GM12801 (cell line): Measurements from ENCODE around the gene TMC2.

Experiments used
- CTCF ChIP-seq: IDR thresholded peaks from one replicate; pipeline ENCODE4 v1.5.1; 2011; ENCODE audit warnings: control low read depth; ENCODE audit not compliant: insufficient read length; ENCODE audit errors: extremely low read depth

Gene TMC2

GRCh38 chr20:2691127-2691526, 154.8 kb downstream of the TMC2 start:
- TF ChIP-seq CTCF, result no peak
